T-helper 2 cell treated with Interferon-gamma antibody and Interleukin-4, amounts not matched to agents 5 μg/mL and 100 μg/mL, for 36 hours (primary cell): Measurements from ENCODE around the gene ALX3.
A peak's percentile ranks its signal among the peaks of the same experiment; 100 is the strongest.
"Not testable (repeated sequence)": the region's sequence is repeated elsewhere in the genome, so short reads cannot be mapped to it uniquely, and the experiment has no call there.

Experiments
- DNase-seq: peaks from one replicate; pipeline ENCODE4 v3.0.0; 2021; ENCODE audit warnings: low spot score
- H3K27ac Mint-ChIP-seq: one replicate; pipeline ENCODE4 v1.8.0; 2021; ENCODE audit warnings: mild to moderate bottlenecking, mixed read lengths
- H3K27me3 Mint-ChIP-seq: one replicate; pipeline ENCODE4 v1.8.0; 2021; ENCODE audit warnings: low read depth, mixed read lengths
- H3K36me3 Mint-ChIP-seq: one replicate; pipeline ENCODE4 v1.8.0; 2021; ENCODE audit warnings: low read depth, mixed read lengths
- H3K4me1 Mint-ChIP-seq: one replicate; pipeline ENCODE4 v1.8.0; 2021; ENCODE audit warnings: low read depth, mixed read lengths
- H3K4me3 Mint-ChIP-seq: one replicate; pipeline ENCODE4 v1.8.0; 2022; ENCODE audit warnings: mild to moderate bottlenecking, moderate library complexity, mixed read lengths
- H3K9me3 Mint-ChIP-seq: one replicate; pipeline ENCODE4 v1.8.0; 2021; ENCODE audit warnings: mixed read lengths

ALX3 gene

DNA sequence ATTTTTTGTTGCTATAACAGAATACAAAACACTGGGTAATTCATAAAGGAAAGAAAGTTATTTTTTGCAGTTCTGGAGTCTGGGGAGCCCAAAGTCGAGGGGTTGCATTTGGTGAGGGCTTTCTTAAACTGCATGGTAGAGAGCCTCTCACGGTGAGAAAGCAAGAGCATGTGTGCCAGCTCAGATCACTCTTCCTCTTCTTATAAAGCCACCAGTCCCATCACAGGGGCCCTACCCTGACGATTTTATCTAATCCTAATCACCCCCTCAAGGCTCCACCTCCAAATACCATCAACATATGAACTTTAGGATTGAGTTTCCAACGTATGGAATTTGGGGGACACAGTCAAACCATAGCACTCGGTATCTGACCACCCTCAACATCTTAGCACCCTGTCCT, 37.1 kb downstream of the ALX3 start:
- Mint-ChIP-seq H3K4me1 (peaks cover 38% of the 10 kb centered on the region), H3K4me3 (peak overlapping the region; percentile 84), H3K36me3 (peaks cover 4% of the 10 kb centered on the region)

DNA sequence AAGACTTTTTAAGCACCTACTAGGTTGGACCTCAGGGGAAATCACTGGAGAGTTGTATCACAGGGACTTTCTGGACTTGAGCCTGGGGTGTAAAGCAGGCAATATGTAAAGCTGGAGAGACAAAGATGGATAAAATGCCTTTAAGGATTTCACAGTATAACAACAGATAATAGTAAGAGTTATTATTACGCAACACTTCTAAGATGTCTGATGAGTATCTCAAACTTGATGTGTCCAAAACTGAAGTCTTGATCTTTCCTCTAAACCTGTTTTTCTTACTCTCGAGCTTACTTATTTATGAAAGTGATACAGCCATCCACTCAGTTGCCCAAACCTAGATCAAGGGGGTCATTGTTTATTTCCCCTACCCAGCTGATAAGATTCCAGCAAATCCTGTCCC, 38.1 kb downstream of the ALX3 start:
- Mint-ChIP-seq H3K27me3 (no peaks in the 10 kb centered on the region), H3K36me3 (no peaks in the 10 kb centered on the region), H3K4me3 (peak overlapping the region; percentile 1), H3K4me1 (peaks cover 38% of the 10 kb centered on the region), H3K9me3 (no peaks in the 10 kb centered on the region), H3K27ac (peak overlapping the region; percentile 16)
- no peak for DNase-seq

More for the DNA sequence above, 37.1 kb downstream of the ALX3 start:
- Mint-ChIP-seq H3K27ac (peak overlapping the region; percentile 84), H3K27me3 (no peaks in the 10 kb centered on the region), H3K9me3 (no peaks in the 10 kb centered on the region)
- DNase-seq, result no peak

DNA sequence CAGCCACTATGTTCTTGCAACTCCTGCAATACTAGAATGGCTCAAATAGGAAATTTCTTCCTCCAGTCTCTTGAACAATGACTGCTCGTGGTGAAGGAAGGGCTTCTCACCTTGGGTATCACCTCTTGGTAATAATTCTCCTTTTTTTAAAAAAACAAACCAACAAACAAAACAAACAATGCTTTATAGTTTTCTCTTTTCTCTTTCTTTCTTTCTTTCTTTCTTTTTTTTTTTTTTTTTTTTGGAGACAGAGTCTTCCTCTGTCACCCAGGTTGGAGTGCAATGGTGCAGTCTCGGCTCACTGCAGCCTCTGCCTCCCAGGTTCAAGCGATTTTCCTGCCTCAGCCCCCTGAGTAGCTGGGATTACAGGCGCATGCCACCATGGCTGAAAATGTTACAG, 39.8 kb downstream of the ALX3 start:
- H3K36me3 Mint-ChIP-seq, result not testable (repeated sequence)
- peak overlapping the region; percentile 92 for H3K27ac Mint-ChIP-seq

DNA sequence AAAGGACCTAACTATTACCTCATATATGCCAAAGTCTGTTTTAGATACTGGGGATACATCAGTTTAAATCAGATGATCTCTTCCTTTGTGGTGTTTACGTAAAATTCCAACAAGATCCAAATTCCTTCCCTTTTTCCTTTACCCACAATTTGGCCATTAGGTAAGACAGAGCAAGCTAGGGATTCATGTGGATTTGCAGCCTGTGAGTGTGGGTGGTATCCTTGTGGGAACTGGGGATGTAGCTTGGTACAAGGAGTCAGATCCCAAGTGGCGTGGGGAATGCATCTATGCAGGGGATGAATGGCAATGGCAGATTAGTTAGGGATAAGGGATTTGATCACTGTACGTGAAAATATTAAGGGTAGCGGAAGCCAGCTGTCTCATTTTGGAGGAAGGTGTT, 45.9 kb downstream of the ALX3 start:
- H3K9me3 Mint-ChIP-seq, result no peaks in the 10 kb centered on the region
- H3K4me3 Mint-ChIP-seq, result no peak overlapping the region
- peaks cover 30% of the 10 kb centered on the region for H3K36me3 Mint-ChIP-seq
- no peaks in the 10 kb centered on the region for H3K27me3 Mint-ChIP-seq
- no peak for DNase-seq
- no peaks in the 10 kb centered on the region for H3K4me1 Mint-ChIP-seq
- no peak overlapping the region for H3K27ac Mint-ChIP-seq

More for the DNA sequence above, 39.8 kb downstream of the ALX3 start:
- not testable (repeated sequence) for H3K9me3 Mint-ChIP-seq, H3K27me3 Mint-ChIP-seq, DNase-seq
- H3K4me1 Mint-ChIP-seq, result peaks cover 37% of the 10 kb centered on the region
- H3K4me3 Mint-ChIP-seq, result peak overlapping the region; percentile 87

DNA sequence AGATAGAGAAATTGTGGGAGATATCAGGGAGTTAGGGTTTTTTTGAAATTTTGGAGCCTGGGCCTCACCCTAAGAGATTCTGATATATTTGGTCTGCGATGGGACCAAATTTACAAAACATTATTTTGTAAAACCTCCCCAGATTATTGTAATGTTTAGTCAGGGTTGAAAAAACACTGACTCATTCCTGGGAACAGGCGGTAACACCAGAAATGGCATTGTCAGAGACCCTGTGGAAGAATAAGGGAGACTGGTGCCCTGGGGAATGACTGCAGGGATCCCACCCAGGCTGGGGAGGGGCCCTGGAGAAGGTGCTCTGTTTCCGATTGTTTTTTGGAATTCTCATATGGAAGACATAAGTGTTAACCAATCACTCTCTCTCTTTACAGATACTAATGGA, 49.2 kb downstream of the ALX3 start:
- Mint-ChIP-seq H3K4me1 (no peaks in the 10 kb centered on the region), H3K36me3 (peaks cover 50% of the 10 kb centered on the region), H3K27ac (no peak overlapping the region), H3K4me3 (no peak overlapping the region), H3K27me3 (no peaks in the 10 kb centered on the region), H3K9me3 (no peaks in the 10 kb centered on the region)
- DNase-seq, result no peak

DNA sequence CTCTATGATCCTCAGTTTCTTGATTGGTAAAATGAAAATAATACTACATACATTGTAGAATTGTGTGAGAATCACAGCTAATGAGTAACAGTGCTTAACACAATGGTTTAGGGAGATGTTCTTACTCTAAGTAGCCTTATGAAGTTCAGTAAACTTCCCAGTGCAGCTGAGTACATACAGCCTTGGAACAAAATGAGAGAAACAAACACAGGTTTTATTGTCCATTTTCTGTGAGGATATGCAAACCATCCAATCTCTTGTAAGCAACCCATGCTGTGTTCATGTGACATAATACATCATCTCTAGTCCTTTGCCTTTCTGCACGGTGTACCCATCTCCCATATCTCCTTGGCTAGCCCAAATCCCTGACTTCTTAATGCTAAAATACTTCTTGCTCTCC, 50.7 kb downstream of the ALX3 start:
- no peak overlapping the region for H3K4me3 Mint-ChIP-seq
- DNase-seq, result no peak
- no peaks in the 10 kb centered on the region for H3K4me1 Mint-ChIP-seq
- H3K9me3 Mint-ChIP-seq, result no peaks in the 10 kb centered on the region
- no peaks in the 10 kb centered on the region for H3K27me3 Mint-ChIP-seq
- peaks cover 56% of the 10 kb centered on the region for H3K36me3 Mint-ChIP-seq
- no peak overlapping the region for H3K27ac Mint-ChIP-seq

DNA sequence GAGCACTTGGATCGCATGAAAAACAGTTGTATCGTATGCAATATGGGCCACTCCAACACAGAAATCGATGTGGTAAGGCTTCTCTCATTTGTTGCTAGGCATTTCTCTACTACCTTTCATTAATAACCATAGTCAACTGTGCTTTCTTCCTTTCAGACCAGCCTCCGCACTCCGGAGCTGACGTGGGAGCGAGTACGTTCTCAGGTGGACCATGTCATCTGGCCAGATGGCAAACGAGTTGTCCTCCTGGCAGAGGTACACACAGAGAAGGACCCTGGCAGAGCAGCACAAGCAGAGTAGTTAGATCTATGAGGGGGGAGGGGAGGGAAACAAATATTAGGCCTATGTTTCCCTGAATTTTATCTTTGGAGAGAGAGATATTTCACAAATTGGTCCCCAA, 52.1 kb downstream of the ALX3 start:
- Mint-ChIP-seq H3K4me3 (no peak overlapping the region), H3K27ac (no peak overlapping the region), H3K9me3 (no peaks in the 10 kb centered on the region), H3K36me3 (peaks cover 58% of the 10 kb centered on the region), H3K27me3 (no peaks in the 10 kb centered on the region), H3K4me1 (no peaks in the 10 kb centered on the region)
- no peak for DNase-seq

DNA sequence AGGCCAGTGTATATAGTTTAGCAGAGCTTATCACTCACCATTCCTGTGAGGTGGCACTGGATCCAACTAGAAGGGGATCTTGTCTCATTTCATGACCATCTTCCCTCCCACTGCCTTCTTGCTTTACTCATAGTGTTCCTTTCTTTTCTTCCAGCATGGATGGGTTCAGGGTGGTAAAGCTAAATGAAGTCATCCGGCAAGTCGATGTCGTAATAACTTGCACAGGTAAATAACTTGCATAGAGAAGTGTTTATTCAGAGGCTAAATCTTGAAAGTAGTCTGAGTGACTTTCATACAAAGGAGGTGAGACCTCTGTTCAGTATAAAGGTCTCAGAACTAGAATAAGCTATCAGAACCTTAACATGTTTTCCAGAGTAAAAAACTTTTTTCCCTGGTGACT, 52.7 kb downstream of the ALX3 start:
- DNase-seq, result no peak
- Mint-ChIP-seq H3K27me3 (no peaks in the 10 kb centered on the region), H3K9me3 (no peaks in the 10 kb centered on the region), H3K4me1 (no peaks in the 10 kb centered on the region), H3K27ac (no peak overlapping the region), H3K4me3 (no peak overlapping the region), H3K36me3 (peaks cover 55% of the 10 kb centered on the region)

DNA sequence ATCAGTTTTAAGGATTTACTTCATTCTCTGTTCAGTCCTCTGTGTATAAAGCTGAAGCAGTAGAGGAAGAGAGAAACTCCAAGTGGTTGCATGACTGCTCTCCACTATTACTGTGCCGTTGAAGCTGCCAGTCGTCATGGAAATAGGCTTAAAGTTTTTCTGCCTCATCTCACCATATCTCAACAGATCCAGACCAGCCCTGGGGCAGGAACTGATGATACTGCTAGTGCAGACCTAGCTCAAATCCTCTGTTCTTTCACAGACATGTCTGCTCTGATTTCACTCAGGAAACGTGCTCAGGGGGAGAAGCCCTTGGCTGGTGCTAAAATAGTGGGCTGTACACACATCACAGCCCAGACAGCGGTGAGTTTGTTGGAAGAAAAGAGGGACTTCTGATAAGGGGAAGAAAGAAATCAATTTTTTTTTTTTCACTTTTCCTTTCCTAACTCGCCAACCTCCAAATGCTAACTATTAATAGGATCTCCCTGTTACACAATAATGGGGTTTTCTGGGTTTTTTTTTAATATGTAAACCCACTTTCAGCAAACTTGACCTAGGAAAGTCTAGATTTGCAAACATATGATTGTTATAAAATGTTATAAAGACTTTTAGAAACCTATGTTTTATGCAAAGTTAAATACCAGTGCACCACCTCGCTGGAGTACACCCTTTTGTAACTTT, 58.2 kb downstream of the ALX3 start:
- no peaks in the 10 kb centered on the region for H3K9me3 Mint-ChIP-seq
- no peak for DNase-seq
- peak overlapping the region; percentile 14 for H3K27ac Mint-ChIP-seq
- H3K4me3 Mint-ChIP-seq, result no peak overlapping the region
- no peaks in the 10 kb centered on the region for H3K27me3 Mint-ChIP-seq
- H3K36me3 Mint-ChIP-seq, result peaks cover 48% of the 10 kb centered on the region
- peaks cover 4% of the 10 kb centered on the region for H3K4me1 Mint-ChIP-seq

DNA sequence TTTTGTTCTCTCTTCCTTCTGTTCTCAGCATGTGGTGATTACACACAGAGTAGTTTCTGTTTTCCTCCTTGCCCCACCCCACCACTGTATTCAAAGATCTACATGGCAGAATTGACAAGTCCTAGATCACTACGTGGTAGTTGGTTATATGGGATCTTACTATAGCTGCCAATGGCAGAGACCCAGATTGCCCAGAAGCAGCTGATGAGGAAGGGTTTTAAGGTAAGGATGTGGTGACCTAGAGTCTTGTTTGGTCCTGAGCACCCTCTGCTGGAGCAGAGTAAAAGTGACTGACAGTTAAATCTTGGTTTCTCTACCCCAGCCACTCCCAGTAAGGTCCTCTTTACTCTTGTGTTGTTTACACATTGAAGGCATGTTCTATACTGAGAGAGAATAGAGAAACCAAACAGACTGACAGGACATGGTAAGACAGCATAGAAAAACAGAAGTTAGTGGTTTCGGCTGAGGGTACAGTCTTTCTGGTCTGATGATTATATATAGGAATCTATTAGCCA, 58.9 kb downstream of the ALX3 start:
- peaks cover 45% of the 10 kb centered on the region for H3K36me3 Mint-ChIP-seq

More for the DNA sequence above, 58.9 kb downstream of the ALX3 start:
- peaks cover 4% of the 10 kb centered on the region for H3K4me1 Mint-ChIP-seq
- peak overlapping the region; percentile 16 for H3K27ac Mint-ChIP-seq
- no peak overlapping the region for H3K4me3 Mint-ChIP-seq
- DNase-seq, result no peak
- H3K27me3 Mint-ChIP-seq, result no peaks in the 10 kb centered on the region
- no peaks in the 10 kb centered on the region for H3K9me3 Mint-ChIP-seq
